T-cell (primary cell): ENCODE measurements around the gene C12orf60. TPM values are rescaled to one million over a fixed set of nuclear protein-coding genes. Genes with fewer than 3 reads are reported as not detected.

Experiments
- ATAC-seq, 4 experiments: fragments of 200-7000 bp in 3 of 4; fragments of 150-1000 bp in 1 of 4; cut with Tn5 transposase; replicated peaks in 1 of 4; 1 replicate in 3 of 4; 2 replicates in 1 of 4; pipeline ENCODE4 v1.10.0; 2021; ENCODE audit warnings: moderate library complexity in 3 of 4, mild to moderate bottlenecking in 2 of 4, moderate number of reproducible peaks in 1 of 4
- CTCF ChIA-PET, 2 donors: fragments of 300-600 bp; sonication (Branson Sonifier 250); formaldehyde crosslinking; loops; one replicate each; lab custom pipeline; 2022; ENCODE audit warnings: antibody characterized with exemption in 2 of 2; lab: Charles Lee
- POLR2A ChIA-PET, 2 donors: fragments of 300-600 bp; sonication (Branson Sonifier 250); formaldehyde crosslinking; loops; one replicate each; lab custom pipeline; 2022; ENCODE audit warnings: antibody characterized with exemption in 2 of 2; lab: Charles Lee
- DNase-seq, 35 experiments: peaks; one replicate each; pipeline versions ENCODE4 v3.0.0 to v3.0.0-alpha.2; 2013 to 2023
- H3K27ac ChIP-seq: one replicate; pipeline ENCODE4 v1.5.1; 2013; ENCODE audit warnings: low read length
- H3K27me3 ChIP-seq, 2 experiments: replicated peaks in 1 of 2; 1 replicate in 1 of 2; 2 replicates in 1 of 2; pipeline versions ENCODE4 v1.6.1 to v1.7.0; 2013; ENCODE audit warnings: low read length in 1 of 2, mixed read lengths in 1 of 2; ENCODE audit not compliant: control insufficient read depth in 2 of 2, insufficient read depth in 2 of 2; ENCODE audit errors: extremely low read depth in 1 of 2
- H3K36me3 ChIP-seq, 2 donors: 1 replicate in 1 of 2; 2 replicates in 1 of 2; pipeline versions ENCODE4 v1.6.1 to v1.7.0; 2013; ENCODE audit warnings: low read length in 1 of 2; ENCODE audit not compliant: control insufficient read depth in 2 of 2, insufficient read depth in 1 of 2; ENCODE audit errors: extremely low read depth in 1 of 2
- H3K4me1 ChIP-seq, 2 experiments: 1 replicate in 1 of 2; 2 replicates in 1 of 2; pipeline versions ENCODE4 v1.6.1 to v1.7.0; 2013; ENCODE audit warnings: low read length in 2 of 2, mixed read lengths in 1 of 2; ENCODE audit not compliant: insufficient read depth in 2 of 2, control insufficient read depth in 1 of 2; ENCODE audit errors: extremely low read depth in 1 of 2
- H3K4me3 ChIP-seq, 2 donors: 1 replicate in 1 of 2; 2 replicates in 1 of 2; pipeline versions ENCODE4 v1.5.1 to v1.7.0; 2013; ENCODE audit warnings: mild to moderate bottlenecking in 2 of 2, low read length in 1 of 2, moderate library complexity in 1 of 2; ENCODE audit not compliant: control insufficient read depth in 1 of 2; ENCODE audit errors: extremely low read depth in 1 of 2
- H3K9me3 ChIP-seq: 2 replicates; pipeline ENCODE4 v1.7.0; 2013
- H3K27ac Mint-ChIP-seq, 2 donors: one replicate each; pipeline ENCODE4 v1.8.0; 2020 to 2021; ENCODE audit warnings: mild to moderate bottlenecking in 2 of 2, mixed read lengths in 2 of 2
- H3K27me3 Mint-ChIP-seq, 2 donors: one replicate each; pipeline ENCODE4 v1.8.0; 2021 to 2022; ENCODE audit warnings: mixed read lengths in 2 of 2
- H3K36me3 Mint-ChIP-seq: one replicate; pipeline ENCODE4 v1.8.0; 2021; ENCODE audit warnings: mixed read lengths
- H3K4me1 Mint-ChIP-seq, 3 donors: one replicate each; pipeline ENCODE4 v1.8.0; 2020 to 2022; ENCODE audit warnings: mixed read lengths in 3 of 3, mild to moderate bottlenecking in 1 of 3
- H3K4me3 Mint-ChIP-seq, 3 donors: one replicate each; pipeline ENCODE4 v1.8.0; 2020 to 2022; ENCODE audit warnings: mild to moderate bottlenecking in 3 of 3, mixed read lengths in 3 of 3, moderate library complexity in 3 of 3
- H3K9me3 Mint-ChIP-seq, 3 donors: one replicate each; pipeline ENCODE4 v1.8.0; 2020 to 2022; ENCODE audit warnings: mixed read lengths in 3 of 3
- WGBS: methylation state at CpG from one replicate; pipeline ENCODE4 v1.1.5; 2013; ENCODE audit warnings: missing lambda C conversion rate; ENCODE audit not compliant: insufficient coverage; 5-methylcytosine and 5-hydroxymethylcytosine counted together
- total RNA-seq, 35 experiments: library from RNA in 6 of 35; stranded (reverse) in 6 of 35; fragments of 120-200 nt in 1 of 35; gene quantifications; one replicate each; pipeline versions ENCODE4 v1.2.1 to v1.2.4 and lab custom pipeline; 2013 to 2026

C12orf60 gene
- total RNA-seq, 5 donors from 2014 or later (not counting 1 experiment from before 2014, with no cell fraction given), result 0.50 to 1.4 (median 0.93) TPM; not detected in 1

DNA sequence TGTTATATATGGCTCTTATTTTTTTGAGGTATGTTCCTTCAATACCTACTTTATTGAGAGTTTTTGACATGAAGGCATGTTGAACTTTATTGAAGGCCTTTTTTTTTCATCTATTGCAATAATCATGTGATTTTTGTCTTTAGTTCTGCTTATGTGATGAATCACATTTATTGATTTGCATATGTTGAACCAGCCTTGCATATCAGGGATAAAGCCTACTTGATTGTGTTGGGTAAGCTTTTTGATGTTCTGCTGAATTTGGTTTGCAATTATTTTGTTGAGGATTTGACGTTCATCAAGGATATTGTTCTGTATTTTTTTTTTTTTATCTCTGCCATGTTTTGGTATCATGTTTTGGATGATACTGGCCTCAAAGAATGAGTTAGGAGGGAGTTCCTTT is 55.0 kb downstream of the C12orf60 start:
- peaks cover 5 to 22% (median 12%) of the 10 kb centered on the region in 3 donors for H3K9me3 Mint-ChIP-seq
- Histone ChIP-seq H3K9me3 (peaks cover 3% of the 10 kb centered on the region), H3K27me3 (no peaks in the 10 kb centered on the region), H3K36me3 (no peaks in the 10 kb centered on the region), H3K4me3 (no peak overlapping the region), H3K27ac (no peak overlapping the region), H3K4me1 (no peaks in the 10 kb centered on the region)
- H3K4me1 Mint-ChIP-seq, result no peaks in the 10 kb centered on the region
- H3K36me3 Mint-ChIP-seq, result peaks cover 8% of the 10 kb centered on the region
- H3K27ac Mint-ChIP-seq, result no peak overlapping the region
- H3K4me3 Mint-ChIP-seq, result no peak overlapping the region
- ChIA-PET CTCF (interaction anchor here in 1 of 2 donors (0.7 kb wide), 2 partner anchors 63 to 1158 kb away, joined by 3 to 4 read pairs; no protein-coding TSS in a partner anchor), POLR2A (interaction anchor here in 1 of 2 donors (0.6 kb wide), 1 partner anchor 156 kb away, joined by 3 read pairs; no protein-coding TSS in a partner anchor)
- H3K27me3 Mint-ChIP-seq, result no peaks in the 10 kb centered on the region
- DNase-seq, result no peak
- no CpG with 5 or more reads among the region's 1 CpG for WGBS
- ATAC-seq, result no peak

DNA sequence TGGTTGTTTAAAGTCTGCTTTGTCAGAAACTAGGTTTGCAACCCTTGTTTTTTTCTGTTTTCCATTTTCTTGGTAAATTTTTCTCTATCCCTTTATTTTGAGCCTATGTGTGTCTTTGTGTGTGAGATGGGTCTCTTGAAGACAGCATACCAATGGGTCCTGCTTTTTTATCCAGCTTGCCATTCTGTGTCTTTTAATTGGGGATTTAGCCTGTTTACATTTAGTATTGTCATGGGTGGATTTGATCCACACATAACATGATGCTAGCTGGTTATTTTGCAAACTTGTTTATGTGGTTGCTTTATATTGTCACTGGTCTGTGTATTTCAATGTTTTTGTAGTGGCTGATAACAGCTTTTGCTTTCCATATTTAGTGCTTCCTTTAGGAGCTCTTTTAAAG is 57.0 kb downstream of the C12orf60 start:
- peaks cover 8% of the 10 kb centered on the region for H3K36me3 Mint-ChIP-seq
- H3K4me1 Mint-ChIP-seq, result no peaks in the 10 kb centered on the region
- DNase-seq (no peak), ATAC-seq (no peak)
- H3K4me3 Mint-ChIP-seq, result no peak overlapping the region
- no peaks in the 10 kb centered on the region for H3K4me1 ChIP-seq
- H3K27me3 ChIP-seq, result no peaks in the 10 kb centered on the region
- H3K27ac ChIP-seq, result no peak overlapping the region
- no peaks in the 10 kb centered on the region for H3K27me3 Mint-ChIP-seq
- no peaks in the 10 kb centered on the region for H3K36me3 ChIP-seq
- peaks cover 5 to 22% (median 12%) of the 10 kb centered on the region in 3 donors for H3K9me3 Mint-ChIP-seq
- H3K27ac Mint-ChIP-seq, result no peak overlapping the region
- H3K9me3 ChIP-seq, result peaks cover 3% of the 10 kb centered on the region
- POLR2A ChIA-PET, result interaction anchor here in 1 of 2 donors (0.6 kb wide), 1 partner anchor 14 kb away, joined by 3 read pairs; no protein-coding TSS in a partner anchor
- CTCF ChIA-PET, result interaction anchor here (0.9 to 1.0 kb wide), 2 partner anchors 28 to 135 kb away, joined by 3 to 4 read pairs; no protein-coding TSS in a partner anchor
- H3K4me3 ChIP-seq, result no peak overlapping the region

DNA sequence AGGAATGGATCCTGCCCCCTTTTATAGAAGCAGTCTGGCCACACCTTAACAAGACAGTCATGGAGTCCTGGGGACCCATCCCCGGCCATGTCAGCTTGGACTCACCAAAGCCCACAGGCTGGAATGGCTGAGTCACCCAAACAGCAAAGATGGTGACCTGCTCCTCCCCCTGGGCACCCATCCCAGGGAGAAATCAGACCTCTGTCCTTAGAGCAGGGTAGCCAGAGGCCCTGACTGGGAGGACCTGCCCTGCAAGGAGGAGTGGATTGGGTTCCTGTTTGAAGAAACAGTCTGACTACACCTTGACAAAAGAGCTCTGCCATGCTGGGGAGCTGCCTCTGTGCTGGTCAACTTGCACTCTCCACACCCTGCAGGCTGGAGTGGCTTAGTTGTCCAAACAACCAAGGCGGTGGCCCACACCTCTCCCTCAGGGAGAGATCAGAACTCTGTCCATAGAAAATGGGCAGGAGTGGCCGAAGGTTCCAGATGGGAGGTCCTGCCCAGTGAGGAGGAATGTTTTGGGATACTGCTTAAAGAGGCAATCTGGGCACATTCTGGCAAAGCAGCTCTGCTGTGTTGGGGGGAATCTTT is 65.5 kb downstream of the C12orf60 start:
- no peak for ATAC-seq
- POLR2A ChIA-PET, result no interaction called here

DNA sequence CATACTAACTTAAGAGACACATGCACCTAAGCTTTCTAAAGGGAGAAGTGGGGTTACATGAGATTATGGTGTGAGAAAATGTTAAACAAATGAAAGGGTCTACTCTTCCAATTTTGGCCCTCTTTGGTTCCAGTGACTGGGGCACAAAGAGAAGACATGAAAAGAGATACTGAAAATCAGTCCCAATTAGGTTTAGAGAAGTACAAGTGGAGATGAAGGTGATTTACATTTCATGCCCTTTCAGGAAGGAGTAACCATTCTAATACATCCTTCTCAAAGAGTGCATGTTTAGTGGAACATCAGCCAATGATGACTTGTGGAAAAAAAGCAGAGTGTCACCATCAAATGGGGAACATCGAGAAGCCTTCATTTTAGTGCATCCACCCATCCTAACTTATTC is 67.8 kb downstream of the C12orf60 start:
- peaks cover 0 to 5% (median 0%) of the 10 kb centered on the region in 3 donors for H3K9me3 Mint-ChIP-seq
- POLR2A ChIA-PET, result no interaction called here
- no peak overlapping the region for H3K4me3 ChIP-seq
- no peaks in the 10 kb centered on the region for H3K36me3 ChIP-seq
- DNase-seq (no peak), ATAC-seq (no peak)
- H3K27me3 ChIP-seq, result peaks cover 0 to 19% of the 10 kb centered on the region in 2 experiments
- no peaks in the 10 kb centered on the region for H3K9me3 ChIP-seq
- no peak overlapping the region for H3K27ac ChIP-seq
- no peak overlapping the region for H3K4me3 Mint-ChIP-seq
- H3K4me1 Mint-ChIP-seq, result no peaks in the 10 kb centered on the region
- no peak overlapping the region for H3K27ac Mint-ChIP-seq
- WGBS, result no CpG with 5 or more reads among the region's 1 CpG
- peaks cover 6% of the 10 kb centered on the region for H3K36me3 Mint-ChIP-seq
- CTCF ChIA-PET, result no interaction called here
- no peaks in the 10 kb centered on the region for H3K4me1 ChIP-seq
- H3K27me3 Mint-ChIP-seq, result no peaks in the 10 kb centered on the region

More for the DNA sequence above, 65.5 kb downstream of the C12orf60 start:
- Histone ChIP-seq H3K27me3 (peaks cover 0 to 19% of the 10 kb centered on the region in 2 experiments), H3K4me3 (no peak overlapping the region), H3K27ac (no peak overlapping the region), H3K36me3 (no peaks in the 10 kb centered on the region), H3K4me1 (no peaks in the 10 kb centered on the region), H3K9me3 (no peaks in the 10 kb centered on the region)
- WGBS, result 92% methylated on average over 2 of the region's 3 CpGs
- H3K27me3 Mint-ChIP-seq, result no peaks in the 10 kb centered on the region
- H3K4me3 Mint-ChIP-seq, result no peak overlapping the region
- CTCF ChIA-PET, result interaction anchor here in 1 of 2 donors (0.7 kb wide), 1 partner anchor 21 kb away, joined by 3 read pairs; no protein-coding TSS in a partner anchor
- peaks cover 0 to 5% (median 0%) of the 10 kb centered on the region in 3 donors for H3K9me3 Mint-ChIP-seq
- peaks cover 6% of the 10 kb centered on the region for H3K36me3 Mint-ChIP-seq
- no peak overlapping the region for H3K27ac Mint-ChIP-seq
- H3K4me1 Mint-ChIP-seq, result no peaks in the 10 kb centered on the region
- DNase-seq, result no peak

DNA sequence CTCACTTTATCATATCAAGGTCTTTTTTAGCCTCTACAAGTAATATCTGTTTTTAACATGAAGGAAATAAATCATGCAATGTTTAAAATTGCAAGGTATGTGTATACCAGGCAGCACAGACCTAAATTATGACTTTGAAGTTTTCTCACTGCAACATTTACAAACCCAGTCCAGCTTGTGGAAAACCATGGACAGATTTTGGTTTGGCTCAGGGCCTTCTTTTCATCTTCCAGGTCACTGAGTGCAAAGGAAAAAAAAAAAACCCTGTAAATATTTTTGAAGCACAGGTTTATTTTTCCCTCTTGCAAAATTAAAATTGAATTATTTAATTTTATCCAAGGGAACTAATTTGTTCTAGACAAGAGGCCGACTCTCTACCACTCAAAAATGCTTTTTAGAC is 68.4 kb downstream of the C12orf60 start:
- Mint-ChIP-seq H3K4me1 (no peaks in the 10 kb centered on the region), H3K27ac (no peak overlapping the region), H3K27me3 (no peaks in the 10 kb centered on the region), H3K9me3 (peaks cover 0 to 5% (median 0%) of the 10 kb centered on the region in 3 donors), H3K4me3 (no peak overlapping the region), H3K36me3 (peaks cover 6% of the 10 kb centered on the region)
- H3K36me3 ChIP-seq, result no peaks in the 10 kb centered on the region
- no peak for ATAC-seq
- H3K27ac ChIP-seq, result no peak overlapping the region
- no peak overlapping the region for H3K4me3 ChIP-seq
- no peaks in the 10 kb centered on the region for H3K4me1 ChIP-seq
- CTCF ChIA-PET, result no interaction called here
- H3K27me3 ChIP-seq, result peaks cover 0 to 18% of the 10 kb centered on the region in 2 experiments
- no CpG with 5 or more reads among the region's 1 CpG for WGBS
- no peak for DNase-seq
- H3K9me3 ChIP-seq, result no peaks in the 10 kb centered on the region
- POLR2A ChIA-PET, result no interaction called here

DNA sequence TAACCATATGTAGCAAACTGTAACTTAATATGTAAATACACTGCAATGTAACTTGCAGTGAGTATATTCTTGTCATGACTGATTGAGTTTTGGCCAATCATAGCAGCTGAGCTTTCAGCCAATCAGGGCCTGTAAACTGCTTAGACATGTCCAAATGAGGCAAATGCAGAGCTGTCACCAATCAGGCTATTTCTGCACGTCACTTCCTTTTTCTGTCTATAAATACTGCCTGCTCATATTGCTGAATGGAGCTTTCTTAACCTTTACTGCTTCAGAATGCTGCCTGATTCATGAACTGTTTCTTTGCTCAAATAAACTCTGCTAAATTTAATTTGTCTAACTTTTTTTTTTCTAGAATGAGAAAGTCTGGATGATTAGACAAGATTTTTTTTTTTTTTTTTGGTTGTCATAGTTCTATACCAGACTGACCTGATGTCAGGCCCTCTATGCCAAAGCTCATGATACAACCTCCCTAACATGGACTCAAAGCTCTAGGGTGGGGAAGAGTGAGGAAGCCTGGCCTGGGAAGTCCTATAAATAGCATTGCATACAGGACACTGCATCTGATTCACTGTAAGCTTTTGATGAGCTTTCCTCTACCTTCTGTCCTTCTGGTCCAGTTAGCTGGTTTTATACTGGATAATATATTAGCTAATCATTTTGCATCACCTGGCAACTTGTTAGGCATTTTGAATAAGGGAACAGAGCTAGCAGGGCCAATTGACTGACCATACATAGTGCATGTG is 70.1 kb downstream of the C12orf60 start:
- Mint-ChIP-seq H3K27me3 (no peaks in the 10 kb centered on the region), H3K9me3 (no peaks in the 10 kb centered on the region), H3K4me3 (no peak overlapping the region), H3K36me3 (no peaks in the 10 kb centered on the region), H3K4me1 (no peaks in the 10 kb centered on the region), H3K27ac (no peak overlapping the region)
- Histone ChIP-seq H3K27me3 (peaks cover 0 to 13% of the 10 kb centered on the region in 2 experiments), H3K27ac (no peak overlapping the region), H3K9me3 (no peaks in the 10 kb centered on the region), H3K4me1 (no peaks in the 10 kb centered on the region), H3K4me3 (no peak overlapping the region), H3K36me3 (no peaks in the 10 kb centered on the region)
- WGBS, result 100% methylated on average over 1 of the region's 1 CpG
- POLR2A ChIA-PET, result interaction anchor here in 1 of 2 donors (0.6 to 0.7 kb wide), 2 partner anchors 13 to 68 kb away, joined by 3 to 11 read pairs; no protein-coding TSS in a partner anchor
- CTCF ChIA-PET, result interaction anchor here (0.5 to 1.7 kb wide), 5 partner anchors 40 to 1062 kb away, joined by 3 to 8 read pairs (median 5); no protein-coding TSS in a partner anchor
- DNase-seq, result no peak
- no peak for ATAC-seq
